Heart left ventricle (tissue), 16 donors: Measurements from ENCODE around the gene PTPN3. TPM values are rescaled to one million over a fixed set of nuclear protein-coding genes. Genes with fewer than 3 reads are reported as not detected.
"Not testable (repeated sequence)": the region's sequence is repeated elsewhere in the genome, so short reads cannot be mapped to it uniquely, and the experiment has no call there.

ENCODE experiments used
- ATAC-seq, 4 donors: fragments of 200-7000 bp; cut with Tn5 transposase; one replicate each; pipeline ENCODE4 v1.9.1; 2020 to 2022; ENCODE audit warnings: moderate library complexity in 4 of 4, mild to moderate bottlenecking in 3 of 4, moderate number of reproducible peaks in 1 of 4
- DNase-seq, 5 donors: peaks; one replicate each; pipeline ENCODE4 v3.0.0-alpha.2; 2020
- H3K27ac ChIP-seq, 12 donors: fragments of 200-600 bp; sonication (generic) in 4 of 12; one replicate each; pipeline versions ENCODE4 v1.5.0 to v1.8.0; 2016 to 2022; ENCODE audit warnings: mild to moderate bottlenecking in 2 of 12
- H3K27me3 ChIP-seq, 9 donors: fragments of 200-600 bp; sonication (generic) in 2 of 9; one replicate each; pipeline versions ENCODE4 v1.5.1 to v1.8.0; 2016 to 2022; ENCODE audit warnings: mild to moderate bottlenecking in 3 of 9
- H3K36me3 ChIP-seq, 9 donors: fragments of 200-600 bp; sonication (generic) in 2 of 9; one replicate each; pipeline versions ENCODE4 v1.5.0 to v1.8.0; 2018 to 2022; ENCODE audit warnings: mild to moderate bottlenecking in 2 of 9
- H3K4me1 ChIP-seq, 12 donors: fragments of 200-600 bp; sonication (generic) in 4 of 12; one replicate each; pipeline versions ENCODE4 v1.5.0 to v1.8.0; 2016 to 2022; ENCODE audit warnings: mild to moderate bottlenecking in 3 of 12
- H3K4me3 ChIP-seq, 12 donors: fragments of 200-600 bp; sonication (generic) in 4 of 12; one replicate each; pipeline versions ENCODE4 v1.5.0 to v1.8.0; 2017 to 2022; ENCODE audit warnings: mild to moderate bottlenecking in 9 of 12, moderate library complexity in 4 of 12
- H3K9me3 ChIP-seq, 12 donors: fragments of 200-600 bp; sonication (generic) in 4 of 12; one replicate each; pipeline versions ENCODE4 v1.5.0 to v1.8.0; 2016 to 2022; ENCODE audit warnings: mild to moderate bottlenecking in 1 of 12
- POLR2A ChIP-seq, 2 donors: fragments of 450-650 bp; IDR thresholded peaks; one replicate each; pipeline ENCODE4 v1.6.1; 2017; ENCODE audit warnings: antibody characterized with exemption in 2 of 2, mild to moderate bottlenecking in 2 of 2, moderate library complexity in 2 of 2
- WGBS, 4 donors: extraction: QIAGEN DNeasy Blood & Tissue Kit in 2 of 4; methylation state at CpG; one replicate each; pipeline versions ENCODE4 v1.1.5 to v1.1.7; 2013 to 2018; 5-methylcytosine and 5-hydroxymethylcytosine counted together
- intact Hi-C, 10 donors: fragments of 100-400 bp; cut with DNase I; formaldehyde crosslinking; loops; one replicate each; pipeline versions ENCODE4 v1.11.1 to v1.14.2; 2022
- long read RNA-seq, 3 donors: library from polyadenylated mRNA; unstranded; transcript quantifications; one replicate each; pipeline ENCODE4 v2.0.0, GENCODE V29; 2020 to 2021
- polyA plus RNA-seq, 2 donors: library from polyadenylated mRNA; stranded (reverse); fragments of 200-250 nt; gene quantifications; one replicate each; pipeline ENCODE4 v1.2.3, GENCODE V29; 2013
- total RNA-seq, 9 donors: library from RNA; depleted of rRNA in 2 of 9; stranded (reverse); fragments of >200 nt in 2 of 9; fragmentation: NEBNext Ultra II Directional in 3 of 9; extraction: Animal tissue kit (Norgen Biotek cat#: 25700) in 3 of 9; gene quantifications; one replicate each; pipeline versions ENCODE4 v1.1.0 to v1.2.4, GENCODE V29; 2016 to 2023
- TF ChIP-seq, protein P1 (sequence below), 12 donors: fragments of 200-600 bp; sonication (generic) in 4 of 12; IDR thresholded peaks; one replicate each; pipeline versions ENCODE4 v1.5.0 to v1.8.0; 2018 to 2022; ENCODE audit warnings: antibody characterized with exemption in 12 of 12, mild to moderate bottlenecking in 5 of 12
- donor health status: ischemic (EF 13 %, LVEDD 7.1; RV severe dilation, severe dysfunction).
- donor health status: healthy with polysubstance abuse.
- donor health status: DM: no; HTN: yes; CAD: no.
- donor health status: DM: no; HTN: no; CAD: no.
- donor health status: ischemic (EF 25% LVEDD 6.9; RV normal size, moderate dysfunction).
- donor health status: ischemic (EF 25% LVEDD 5.7; RV mildly dilated, moderate dysfunction).
- donor health status: healthy.
- donor health status: DM: yes; HTN: yes; CAD: no.
- donor health status: ischemic (EF 35%, LVEDD 5.7; RV mildly dilated, moderate dysfunction).
- donor health status: nonischemic (EF 11% LVEDD 7.7; RV severe dilation, severe dysfunction).
- donor health status: DM: yes; HTN: yes; CAD: no.
- donor health status: PGD.
- donor health status: ischemic (EF 29% LVEDD 5.4; RV normal size, mild dysfunction).
- donor health status: nonischemic (EF 23%, LVEDD 6.1; RV moderate dilation, normal function).

Gene PTPN3, protein sequence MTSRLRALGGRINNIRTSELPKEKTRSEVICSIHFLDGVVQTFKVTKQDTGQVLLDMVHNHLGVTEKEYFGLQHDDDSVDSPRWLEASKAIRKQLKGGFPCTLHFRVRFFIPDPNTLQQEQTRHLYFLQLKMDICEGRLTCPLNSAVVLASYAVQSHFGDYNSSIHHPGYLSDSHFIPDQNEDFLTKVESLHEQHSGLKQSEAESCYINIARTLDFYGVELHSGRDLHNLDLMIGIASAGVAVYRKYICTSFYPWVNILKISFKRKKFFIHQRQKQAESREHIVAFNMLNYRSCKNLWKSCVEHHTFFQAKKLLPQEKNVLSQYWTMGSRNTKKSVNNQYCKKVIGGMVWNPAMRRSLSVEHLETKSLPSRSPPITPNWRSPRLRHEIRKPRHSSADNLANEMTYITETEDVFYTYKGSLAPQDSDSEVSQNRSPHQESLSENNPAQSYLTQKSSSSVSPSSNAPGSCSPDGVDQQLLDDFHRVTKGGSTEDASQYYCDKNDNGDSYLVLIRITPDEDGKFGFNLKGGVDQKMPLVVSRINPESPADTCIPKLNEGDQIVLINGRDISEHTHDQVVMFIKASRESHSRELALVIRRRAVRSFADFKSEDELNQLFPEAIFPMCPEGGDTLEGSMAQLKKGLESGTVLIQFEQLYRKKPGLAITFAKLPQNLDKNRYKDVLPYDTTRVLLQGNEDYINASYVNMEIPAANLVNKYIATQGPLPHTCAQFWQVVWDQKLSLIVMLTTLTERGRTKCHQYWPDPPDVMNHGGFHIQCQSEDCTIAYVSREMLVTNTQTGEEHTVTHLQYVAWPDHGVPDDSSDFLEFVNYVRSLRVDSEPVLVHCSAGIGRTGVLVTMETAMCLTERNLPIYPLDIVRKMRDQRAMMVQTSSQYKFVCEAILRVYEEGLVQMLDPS
- total RNA-seq (10 to 100 TPM; 22.1 to 77.0 (median 52.3) TPM), polyA plus RNA-seq (10 to 100 TPM in 1 of 2 donors, 1 to 10 TPM in 1; 6.9 to 14.6 TPM)
- long read RNA-seq, donor 1, full-length matches to known transcripts: 1 of 127 reads
- long read RNA-seq, donor 1, partial matches to known transcripts: 98 of 127 reads
- long read RNA-seq, donor 1, other reads (novel, unspliced or antisense): 28 of 127 reads
- long read RNA-seq, donor 2, full-length matches to known transcripts: 3 of 382 reads
- long read RNA-seq, donor 2, partial matches to known transcripts: 287 of 382 reads
- long read RNA-seq, donor 2, other reads (novel, unspliced or antisense): 92 of 382 reads
- long read RNA-seq, donor 3, full-length matches to known transcripts: 3 of 87 reads
- long read RNA-seq, donor 3, partial matches to known transcripts: 59 of 87 reads
- long read RNA-seq, donor 3, other reads (novel, unspliced or antisense): 25 of 87 reads

DNA sequence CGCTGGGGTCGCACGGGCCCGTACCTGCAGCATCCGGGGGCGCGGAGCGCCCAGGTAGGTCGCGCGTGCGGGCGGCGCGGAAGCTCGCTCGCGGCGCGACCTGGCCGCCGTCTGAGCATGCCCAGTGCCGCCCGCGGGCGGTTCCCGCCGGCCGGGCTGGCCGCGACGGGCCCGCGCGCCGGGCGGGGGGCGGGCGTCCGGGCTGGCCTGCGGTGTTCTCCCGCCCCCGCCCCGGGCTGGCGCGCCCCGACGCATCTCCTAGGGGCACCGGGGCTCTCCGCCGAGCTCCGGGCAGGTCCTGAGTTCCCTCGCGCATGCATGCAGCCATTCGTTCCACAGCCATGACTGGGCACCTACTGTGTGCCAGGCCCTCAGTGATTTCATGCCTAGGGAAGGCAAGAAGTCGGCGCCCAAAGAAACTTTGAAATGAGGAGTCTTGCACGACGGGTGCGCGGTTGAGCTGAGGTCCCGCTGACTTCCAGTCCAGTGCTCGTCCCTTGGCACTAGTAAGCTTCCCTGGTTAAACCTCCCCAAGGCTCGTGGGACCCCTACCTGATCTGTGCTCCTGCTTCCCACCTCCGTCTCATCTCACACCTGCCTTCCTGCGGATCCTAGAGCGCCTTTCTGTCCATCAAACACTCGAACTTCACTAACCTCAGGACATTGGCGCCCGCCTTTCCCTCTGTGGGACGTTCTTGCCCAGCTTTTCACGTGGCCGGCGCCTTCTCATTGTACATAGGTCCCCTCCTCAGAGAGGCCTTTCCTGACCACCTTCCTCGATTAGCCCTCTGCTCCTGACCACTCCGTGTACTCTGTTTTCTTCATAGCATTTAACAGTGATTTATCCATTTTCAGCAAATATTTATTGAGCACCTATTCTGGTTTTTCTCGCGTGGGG is at the start of gene PTPN3:
Gene PTPN3, minus strand, starts transcription at position 113 of the 898 bp plus-strand sequence. CDS start 34,873 bp downstream, outside the sequence.
- intact Hi-C loops: no loop called here

DNA sequence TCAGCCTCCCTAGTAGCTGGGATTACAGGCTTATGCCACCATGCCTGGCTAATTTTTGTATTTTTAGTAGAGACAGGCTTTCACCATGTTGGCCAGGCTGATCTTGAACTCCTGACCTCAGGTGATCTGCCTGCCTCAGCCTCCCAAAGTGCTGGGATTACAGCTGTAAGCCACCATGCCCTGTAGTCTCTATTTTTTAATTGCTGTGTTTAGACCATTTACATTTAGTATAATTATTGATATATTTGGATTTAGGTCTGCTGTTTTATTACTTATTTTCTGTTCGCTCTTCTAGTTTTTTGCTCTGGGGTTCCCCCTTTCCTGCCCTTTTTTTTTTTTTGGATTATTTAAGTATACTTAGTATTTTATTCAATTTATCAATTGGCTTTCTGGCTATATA is 46.8 kb upstream of the PTPN3 start:
- H3K27me3 ChIP-seq, H3K27ac ChIP-seq, H3K4me1 ChIP-seq, intact Hi-C loops, H3K36me3 ChIP-seq, H3K4me3 ChIP-seq, DNase-seq, ATAC-seq: not testable (repeated sequence)
- peaks cover 0 to 42% (median 12%) of the 10 kb centered on the region in 12 donors for H3K9me3 ChIP-seq
- WGBS, 4 donors: 90 to 96% (median 93%) methylated on average over 1 of the region's 1 CpG

More for the DNA sequence above, at the start of gene PTPN3:
- Histone ChIP-seq H3K4me1 (peaks cover 0 to 20% (median 6%) of the 10 kb centered on the region in 12 donors), H3K27ac (no peak within 1 kb of the TSS), H3K27me3 (peaks cover 0 to 58% (median 5%) of the 10 kb centered on the region in 9 donors), H3K36me3 (no peaks in the 10 kb centered on the region), H3K9me3 (no peaks in the 10 kb centered on the region), H3K4me3 (peak within 1 kb of the TSS in 11 of 12 donors; percentile 30 to 67 (median 53))
- TF ChIP-seq POLR2A (IDR thresholded peaks at IDR 0.05): no peak
- TF ChIP-seq, protein P1, sequence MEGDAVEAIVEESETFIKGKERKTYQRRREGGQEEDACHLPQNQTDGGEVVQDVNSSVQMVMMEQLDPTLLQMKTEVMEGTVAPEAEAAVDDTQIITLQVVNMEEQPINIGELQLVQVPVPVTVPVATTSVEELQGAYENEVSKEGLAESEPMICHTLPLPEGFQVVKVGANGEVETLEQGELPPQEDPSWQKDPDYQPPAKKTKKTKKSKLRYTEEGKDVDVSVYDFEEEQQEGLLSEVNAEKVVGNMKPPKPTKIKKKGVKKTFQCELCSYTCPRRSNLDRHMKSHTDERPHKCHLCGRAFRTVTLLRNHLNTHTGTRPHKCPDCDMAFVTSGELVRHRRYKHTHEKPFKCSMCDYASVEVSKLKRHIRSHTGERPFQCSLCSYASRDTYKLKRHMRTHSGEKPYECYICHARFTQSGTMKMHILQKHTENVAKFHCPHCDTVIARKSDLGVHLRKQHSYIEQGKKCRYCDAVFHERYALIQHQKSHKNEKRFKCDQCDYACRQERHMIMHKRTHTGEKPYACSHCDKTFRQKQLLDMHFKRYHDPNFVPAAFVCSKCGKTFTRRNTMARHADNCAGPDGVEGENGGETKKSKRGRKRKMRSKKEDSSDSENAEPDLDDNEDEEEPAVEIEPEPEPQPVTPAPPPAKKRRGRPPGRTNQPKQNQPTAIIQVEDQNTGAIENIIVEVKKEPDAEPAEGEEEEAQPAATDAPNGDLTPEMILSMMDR (IDR thresholded peaks at IDR 0.05): no peak
- 7 to 34% (median 10%) methylated on average over 21 to 78 of the region's 78 CpGs for WGBS, 4 donors
- ATAC-seq (peak in 3 of 4 donors; percentile 41 to 56 (median 55)), DNase-seq (no peak)

DNA sequence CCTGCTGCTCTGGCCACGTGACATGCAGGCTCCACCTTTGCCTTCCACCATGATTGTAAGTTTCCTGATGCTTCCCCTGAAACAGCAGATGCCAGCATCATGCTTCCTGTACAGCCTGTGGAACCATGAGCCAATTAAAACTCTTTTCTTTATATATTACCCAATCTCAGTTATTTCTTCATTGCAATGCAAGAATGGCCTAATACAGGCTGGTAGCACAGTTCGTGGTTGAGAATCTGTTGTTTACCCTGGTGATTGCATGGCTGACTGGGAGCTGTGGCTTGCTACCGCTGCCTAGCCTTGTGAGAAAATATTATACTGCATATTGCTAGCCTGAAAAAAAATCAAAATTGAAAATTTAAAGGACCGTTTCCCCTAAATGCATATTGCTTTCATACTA is 44.8 kb upstream of the PTPN3 start:
- WGBS, 4 donors: 50 to 77% (median 66%) methylated on average over 4 of the region's 4 CpGs
- Histone ChIP-seq H3K27me3 (peaks cover 0 to 8% (median 0%) of the 10 kb centered on the region in 9 donors), H3K36me3 (no peaks in the 10 kb centered on the region), H3K9me3 (peaks cover 0 to 38% (median 12%) of the 10 kb centered on the region in 12 donors), H3K27ac (no peak overlapping the region), H3K4me1 (no peaks in the 10 kb centered on the region), H3K4me3 (no peak overlapping the region)
- ATAC-seq: no peak
- intact Hi-C loops: no loop called here
- no peak for DNase-seq
- TF ChIP-seq, protein P1 (IDR thresholded peaks at IDR 0.05): no peak
- no peak for TF ChIP-seq POLR2A (IDR thresholded peaks at IDR 0.05)
